ENCODE data around the gene HDGF.
"Not testable (repeated sequence)": the region's sequence is repeated elsewhere in the genome, so short reads cannot be mapped to it uniquely, and the experiment has no call there.

HDGF gene

GRCh38 chr1:156767879-156768604, 16.6 kb upstream of the HDGF start:
- TF ChIP-seq, protein P1, sequence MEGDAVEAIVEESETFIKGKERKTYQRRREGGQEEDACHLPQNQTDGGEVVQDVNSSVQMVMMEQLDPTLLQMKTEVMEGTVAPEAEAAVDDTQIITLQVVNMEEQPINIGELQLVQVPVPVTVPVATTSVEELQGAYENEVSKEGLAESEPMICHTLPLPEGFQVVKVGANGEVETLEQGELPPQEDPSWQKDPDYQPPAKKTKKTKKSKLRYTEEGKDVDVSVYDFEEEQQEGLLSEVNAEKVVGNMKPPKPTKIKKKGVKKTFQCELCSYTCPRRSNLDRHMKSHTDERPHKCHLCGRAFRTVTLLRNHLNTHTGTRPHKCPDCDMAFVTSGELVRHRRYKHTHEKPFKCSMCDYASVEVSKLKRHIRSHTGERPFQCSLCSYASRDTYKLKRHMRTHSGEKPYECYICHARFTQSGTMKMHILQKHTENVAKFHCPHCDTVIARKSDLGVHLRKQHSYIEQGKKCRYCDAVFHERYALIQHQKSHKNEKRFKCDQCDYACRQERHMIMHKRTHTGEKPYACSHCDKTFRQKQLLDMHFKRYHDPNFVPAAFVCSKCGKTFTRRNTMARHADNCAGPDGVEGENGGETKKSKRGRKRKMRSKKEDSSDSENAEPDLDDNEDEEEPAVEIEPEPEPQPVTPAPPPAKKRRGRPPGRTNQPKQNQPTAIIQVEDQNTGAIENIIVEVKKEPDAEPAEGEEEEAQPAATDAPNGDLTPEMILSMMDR (IDR thresholded peaks at IDR 0.05; ENCODE audit: low read depth, low read length, missing control alignments), result no peak
- in situ Hi-C loops (cut with HindIII; ENCODE audit: low sequenced_read_pairs), result no loop called here
- peak overlapping the region; percentile 94 for H3K4me3 ChIP-seq (ENCODE audit: low read depth, low read length)
- no peak for DNase-seq (ENCODE audit: low read depth)

- H3K4me3 ChIP-seq (ENCODE audit: low read depth, low read length), result peak within 1 kb of the TSS; percentile 94
- TF ChIP-seq, protein P1 (IDR thresholded peaks at IDR 0.05; ENCODE audit: low read depth, low read length, missing control alignments), result no peak
- in situ Hi-C loops (cut with HindIII; ENCODE audit: low sequenced_read_pairs), result no loop called here
- DNase-seq (ENCODE audit: low read depth), result peak; percentile 100
These were observed 15.8 kb upstream of the HDGF start, which contains the start of gene PRCC for GRCh38 chr1:156767101-156767878. TSS of gene PRCC (plus strand) at chr1:156767535. CDS start at chr1:156767772, 237 bp downstream.

DNA sequence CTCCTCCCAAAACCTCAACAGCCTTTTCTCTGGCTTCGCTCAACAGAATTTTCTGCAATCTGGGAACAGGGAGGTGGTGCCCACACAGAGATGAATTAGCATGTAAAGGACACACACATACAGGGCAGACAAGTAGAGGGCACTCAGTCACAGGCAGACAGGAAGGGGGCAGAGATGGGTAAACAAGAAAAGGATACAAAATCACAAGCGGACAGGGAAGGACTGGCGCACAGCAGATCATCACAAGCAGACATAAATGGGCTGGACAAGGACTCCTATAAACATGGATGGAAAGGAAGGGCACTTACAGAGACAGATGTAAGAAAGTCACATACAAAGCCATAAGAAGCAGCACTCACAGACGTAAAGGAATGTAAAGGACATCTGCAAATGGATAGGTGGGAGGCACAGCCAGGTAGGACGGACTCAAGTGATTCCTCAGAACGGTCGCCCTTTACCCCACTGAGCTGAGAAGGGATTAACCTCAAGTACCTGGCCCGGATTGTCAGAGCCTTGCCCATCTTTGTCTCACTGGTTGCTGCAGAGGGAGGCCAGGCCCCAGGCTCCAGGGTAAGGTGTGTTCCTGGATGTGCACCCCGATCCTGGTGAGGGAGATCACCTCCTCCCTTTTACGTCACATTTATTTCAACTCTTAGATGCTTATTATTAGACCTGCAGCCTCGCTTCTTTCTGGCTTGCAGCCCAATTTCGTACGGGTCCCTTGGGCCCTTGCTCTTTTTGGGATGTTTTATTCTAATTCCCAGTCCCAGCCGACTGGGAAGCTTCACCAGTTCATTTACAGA, 15.0 kb upstream of the HDGF start:
- no peak for DNase-seq (ENCODE audit: low read depth)
- in situ Hi-C loops (cut with HindIII; ENCODE audit: low sequenced_read_pairs), result no loop called here
- TF ChIP-seq, protein P1 (IDR thresholded peaks at IDR 0.05; ENCODE audit: low read depth, low read length, missing control alignments), result no peak
- peak overlapping the region; percentile 94 for H3K4me3 ChIP-seq (ENCODE audit: low read depth, low read length)

DNA sequence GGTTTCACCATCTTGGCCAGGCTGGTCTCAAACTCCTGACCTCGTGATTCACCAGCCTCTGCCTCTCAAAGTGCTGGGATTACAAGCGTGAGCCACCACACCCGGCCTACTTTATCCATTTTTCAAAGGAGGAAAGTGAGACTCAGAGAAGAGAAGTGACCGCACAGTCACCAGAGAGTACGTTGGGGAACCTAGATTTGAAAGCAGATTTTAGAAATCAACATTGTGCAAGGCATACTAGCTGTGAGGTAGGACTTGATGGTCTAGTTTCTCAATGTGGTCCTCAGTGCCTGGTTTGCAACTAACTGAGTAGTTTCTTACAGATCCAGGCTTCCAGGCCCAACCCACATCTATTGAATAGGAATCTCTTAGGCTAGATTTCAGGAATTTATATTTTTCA, 14.2 kb upstream of the HDGF start:
- DNase-seq (ENCODE audit: low read depth), result no peak
- TF ChIP-seq, protein P1 (IDR thresholded peaks at IDR 0.05; ENCODE audit: low read depth, low read length, missing control alignments), result no peak
- peak overlapping the region; percentile 94 for H3K4me3 ChIP-seq (ENCODE audit: low read depth, low read length)
- in situ Hi-C loops (cut with HindIII; ENCODE audit: low sequenced_read_pairs), result no loop called here

GRCh38 chr1:156765136-156765535, 13.7 kb upstream of the HDGF start:
- DNase-seq (ENCODE audit: low read depth); in situ Hi-C loops (cut with HindIII; ENCODE audit: low sequenced_read_pairs); H3K4me3 ChIP-seq (ENCODE audit: low read depth, low read length): not testable (repeated sequence)

GRCh38 chr1:156760796-156761104, 9.3 kb upstream of the HDGF start:
- TF ChIP-seq, protein P1 (IDR thresholded peaks at IDR 0.05; ENCODE audit: low read depth, low read length, missing control alignments), result no peak
- H3K4me3 ChIP-seq (ENCODE audit: low read depth, low read length), result no peak overlapping the region
- DNase-seq (ENCODE audit: low read depth), result no peak
- in situ Hi-C loops (cut with HindIII; ENCODE audit: low sequenced_read_pairs), result no loop called here
